HepG2 (cell line): ENCODE results near the gene NAA16. TPM values are rescaled to one million over a fixed set of nuclear protein-coding genes. Genes with fewer than 3 reads are reported as not detected.

ENCODE experiments used
- BCL6 ChIP-seq: IDR thresholded peaks from 2 replicates; pipeline ENCODE4 v1.6.1; 2016; ENCODE audit warnings: missing genetic modification reagents, missing compliant biosample characterization
- ETV5 ChIP-seq: IDR thresholded peaks from 2 replicates; pipeline ENCODE4 v1.6.1; 2018; ENCODE audit warnings: missing biosample characterization, missing genetic modification reagents, inconsistent platforms, borderline replicate concordance
- GTF2F1 ChIP-seq: fragments of 150-350 bp; IDR thresholded peaks from 2 replicates; pipeline ENCODE4 v1.6.1; 2014; ENCODE audit warnings: low read length
- MTF1 ChIP-seq: sonication (generic); formaldehyde crosslinking; IDR thresholded peaks from 2 replicates; pipeline ENCODE4 v1.5.0; 2020; ENCODE audit warnings: missing genetic modification reagents
- PHB2 ChIP-seq: fragments of 450-650 bp; IDR thresholded peaks from 2 replicates; pipeline ENCODE4 v1.6.1; 2018; ENCODE audit not compliant: partially characterized antibody
- REL ChIP-seq: sonication (generic); formaldehyde crosslinking; conservative IDR thresholded peaks from 2 replicates; pipeline ENCODE4 v1.8.0; 2022; ENCODE audit warnings: mild to moderate bottlenecking, missing genetic modification reagents, moderate library complexity
- ZFP36L2 ChIP-seq: sonication (generic); formaldehyde crosslinking; IDR thresholded peaks from 2 replicates; pipeline ENCODE4 v1.4.0; 2020; ENCODE audit warnings: missing genetic modification reagents
- ZNF138 ChIP-seq: sonication (generic); formaldehyde crosslinking; IDR thresholded peaks from 2 replicates; pipeline ENCODE4 v1.5.0; 2020; ENCODE audit warnings: mild to moderate bottlenecking, low read depth, missing genetic modification reagents
- ZNF282 ChIP-seq: fragments of 450-650 bp; IDR thresholded peaks from 2 replicates; pipeline ENCODE4 v1.6.1; 2018; ENCODE audit not compliant: partially characterized antibody
- ZNF446 ChIP-seq: sonication (generic); formaldehyde crosslinking; IDR thresholded peaks from 2 replicates; pipeline ENCODE4 v1.5.0; 2020; ENCODE audit warnings: mild to moderate bottlenecking, missing genetic modification reagents
- ZNF546 ChIP-seq: sonication (generic); formaldehyde crosslinking; conservative IDR thresholded peaks from 2 replicates; pipeline ENCODE4 v1.8.1; 2023; ENCODE audit warnings: mild to moderate bottlenecking, missing genetic modification reagents
- polyA plus RNA-seq, 8 experiments: library from polyadenylated mRNA; depleted of rRNA in 3 of 8; stranded (reverse) in 7 of 8; unstranded in 1 of 8; fragments of >200 nt; fragmentation: Illumina TruSeq in 4 of 8; extraction: Trizol in 4 of 8; gene quantifications; 2 replicates each; pipeline versions ENCODE4 v1.2.1 to v1.2.3, GENCODE V29; 2011 to 2016; ENCODE audit warnings: low read depth in 4 of 8, missing spikeins in 1 of 8, mixed read lengths in 1 of 8; ENCODE audit not compliant: insufficient read depth in 1 of 8
- total RNA-seq, 5 experiments: library from RNA; depleted of rRNA; stranded (reverse); fragments of >200 nt; fragmentation: Illumina TruSeq; extraction: Trizol; gene quantifications; 2 replicates each; pipeline ENCODE4 v1.2.3, GENCODE V29; 2016; ENCODE audit warnings: low read depth in 1 of 5
- TF ChIP-seq, protein P1 (sequence below): sonication (generic); formaldehyde crosslinking; IDR thresholded peaks from 2 replicates; pipeline ENCODE4 v1.4.0; 2020; ENCODE audit warnings: missing genetic modification reagents, borderline replicate concordance
- TF ChIP-seq, protein P2 (sequence below): sonication (generic); formaldehyde crosslinking; IDR thresholded peaks from 2 replicates; pipeline ENCODE4 v1.5.0; 2020; ENCODE audit warnings: mild to moderate bottlenecking, missing genetic modification reagents
- TF ChIP-seq, protein P3 (sequence below): sonication (generic); formaldehyde crosslinking; IDR thresholded peaks from 2 replicates; pipeline ENCODE4; 2020; ENCODE audit warnings: missing genetic modification reagents, mild to moderate bottlenecking, borderline replicate concordance
- TF ChIP-seq, protein P4 (sequence below): sonication (generic); formaldehyde crosslinking; conservative IDR thresholded peaks from 2 replicates; pipeline ENCODE4 v1.8.0; 2022; ENCODE audit warnings: missing genetic modification reagents
- TF ChIP-seq, protein P5 (sequence below): sonication (generic); formaldehyde crosslinking; IDR thresholded peaks from 2 replicates; pipeline ENCODE4 v1.4.0; 2020; ENCODE audit warnings: missing genetic modification reagents

The NAA16 gene
- total and polyA plus RNA-seq, 2 of the 13 experiments (the other 11 are each of a cell fraction or from before 2014, with no cell fraction given): 9.2 to 15.1 TPM

DNA sequence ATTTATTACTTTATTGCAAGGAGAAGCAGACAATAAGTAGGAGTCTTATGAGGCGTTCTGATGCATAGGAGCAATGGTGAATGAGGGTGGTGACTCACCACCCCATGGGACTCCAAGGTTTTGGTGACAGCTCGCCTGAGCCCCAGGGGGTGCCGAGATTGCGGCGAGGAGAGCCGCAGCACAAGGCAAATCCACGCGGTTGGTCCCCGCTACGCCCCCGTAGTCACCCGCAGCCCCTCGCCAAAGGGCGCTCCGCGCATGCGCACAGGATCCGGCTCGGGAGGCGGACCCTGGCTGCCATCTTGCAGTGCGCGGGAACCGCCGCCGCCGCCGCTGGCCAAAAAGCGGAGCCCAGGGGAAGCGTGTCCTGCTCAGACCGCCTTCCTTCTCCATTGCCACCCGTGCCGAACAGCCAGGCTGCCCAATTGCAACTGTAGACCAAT lies at the start of gene NAA16 (continued):
- TF ChIP-seq, protein P1, sequence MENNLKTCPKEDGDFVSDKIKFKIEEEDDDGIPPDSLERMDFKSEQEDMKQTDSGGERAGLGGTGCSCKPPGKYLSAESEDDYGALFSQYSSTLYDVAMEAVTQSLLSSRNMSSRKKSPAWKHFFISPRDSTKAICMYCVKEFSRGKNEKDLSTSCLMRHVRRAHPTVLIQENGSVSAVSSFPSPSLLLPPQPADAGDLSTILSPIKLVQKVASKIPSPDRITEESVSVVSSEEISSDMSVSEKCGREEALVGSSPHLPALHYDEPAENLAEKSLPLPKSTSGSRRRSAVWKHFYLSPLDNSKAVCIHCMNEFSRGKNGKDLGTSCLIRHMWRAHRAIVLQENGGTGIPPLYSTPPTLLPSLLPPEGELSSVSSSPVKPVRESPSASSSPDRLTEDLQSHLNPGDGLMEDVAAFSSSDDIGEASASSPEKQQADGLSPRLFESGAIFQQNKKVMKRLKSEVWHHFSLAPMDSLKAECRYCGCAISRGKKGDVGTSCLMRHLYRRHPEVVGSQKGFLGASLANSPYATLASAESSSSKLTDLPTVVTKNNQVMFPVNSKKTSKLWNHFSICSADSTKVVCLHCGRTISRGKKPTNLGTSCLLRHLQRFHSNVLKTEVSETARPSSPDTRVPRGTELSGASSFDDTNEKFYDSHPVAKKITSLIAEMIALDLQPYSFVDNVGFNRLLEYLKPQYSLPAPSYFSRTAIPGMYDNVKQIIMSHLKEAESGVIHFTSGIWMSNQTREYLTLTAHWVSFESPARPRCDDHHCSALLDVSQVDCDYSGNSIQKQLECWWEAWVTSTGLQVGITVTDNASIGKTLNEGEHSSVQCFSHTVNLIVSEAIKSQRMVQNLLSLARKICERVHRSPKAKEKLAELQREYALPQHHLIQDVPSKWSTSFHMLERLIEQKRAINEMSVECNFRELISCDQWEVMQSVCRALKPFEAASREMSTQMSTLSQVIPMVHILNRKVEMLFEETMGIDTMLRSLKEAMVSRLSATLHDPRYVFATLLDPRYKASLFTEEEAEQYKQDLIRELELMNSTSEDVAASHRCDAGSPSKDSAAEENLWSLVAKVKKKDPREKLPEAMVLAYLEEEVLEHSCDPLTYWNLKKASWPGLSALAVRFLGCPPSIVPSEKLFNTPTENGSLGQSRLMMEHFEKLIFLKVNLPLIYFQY: no peak
- TF ChIP-seq ZNF138 (peak; percentile 56; the same call in 1 of the 2 replicates), ZFP36L2 (CRISPR knock-in tag) (no peak), REL (CRISPR knock-in tag) (no peak), ZNF546 (CRISPR knock-in tag) (no peak), BCL6 (CRISPR knock-in tag) (no peak; the same call in 1 of the 2 replicates), PHB2 (no peak), ZNF282 (no peak), ETV5 (CRISPR knock-in tag) (no peak; the same call in 1 of the 2 replicates), MTF1 (CRISPR knock-in tag) (no peak), ZNF446 (CRISPR knock-in tag) (no peak), GTF2F1 (no peak)
- TF ChIP-seq, protein P2, sequence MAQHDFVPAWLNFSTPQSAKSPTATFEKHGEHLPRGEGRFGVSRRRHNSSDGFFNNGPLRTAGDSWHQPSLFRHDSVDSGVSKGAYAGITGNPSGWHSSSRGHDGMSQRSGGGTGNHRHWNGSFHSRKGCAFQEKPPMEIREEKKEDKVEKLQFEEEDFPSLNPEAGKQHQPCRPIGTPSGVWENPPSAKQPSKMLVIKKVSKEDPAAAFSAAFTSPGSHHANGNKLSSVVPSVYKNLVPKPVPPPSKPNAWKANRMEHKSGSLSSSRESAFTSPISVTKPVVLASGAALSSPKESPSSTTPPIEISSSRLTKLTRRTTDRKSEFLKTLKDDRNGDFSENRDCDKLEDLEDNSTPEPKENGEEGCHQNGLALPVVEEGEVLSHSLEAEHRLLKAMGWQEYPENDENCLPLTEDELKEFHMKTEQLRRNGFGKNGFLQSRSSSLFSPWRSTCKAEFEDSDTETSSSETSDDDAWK (CRISPR knock-in tag): no peak
- TF ChIP-seq, protein P3, sequence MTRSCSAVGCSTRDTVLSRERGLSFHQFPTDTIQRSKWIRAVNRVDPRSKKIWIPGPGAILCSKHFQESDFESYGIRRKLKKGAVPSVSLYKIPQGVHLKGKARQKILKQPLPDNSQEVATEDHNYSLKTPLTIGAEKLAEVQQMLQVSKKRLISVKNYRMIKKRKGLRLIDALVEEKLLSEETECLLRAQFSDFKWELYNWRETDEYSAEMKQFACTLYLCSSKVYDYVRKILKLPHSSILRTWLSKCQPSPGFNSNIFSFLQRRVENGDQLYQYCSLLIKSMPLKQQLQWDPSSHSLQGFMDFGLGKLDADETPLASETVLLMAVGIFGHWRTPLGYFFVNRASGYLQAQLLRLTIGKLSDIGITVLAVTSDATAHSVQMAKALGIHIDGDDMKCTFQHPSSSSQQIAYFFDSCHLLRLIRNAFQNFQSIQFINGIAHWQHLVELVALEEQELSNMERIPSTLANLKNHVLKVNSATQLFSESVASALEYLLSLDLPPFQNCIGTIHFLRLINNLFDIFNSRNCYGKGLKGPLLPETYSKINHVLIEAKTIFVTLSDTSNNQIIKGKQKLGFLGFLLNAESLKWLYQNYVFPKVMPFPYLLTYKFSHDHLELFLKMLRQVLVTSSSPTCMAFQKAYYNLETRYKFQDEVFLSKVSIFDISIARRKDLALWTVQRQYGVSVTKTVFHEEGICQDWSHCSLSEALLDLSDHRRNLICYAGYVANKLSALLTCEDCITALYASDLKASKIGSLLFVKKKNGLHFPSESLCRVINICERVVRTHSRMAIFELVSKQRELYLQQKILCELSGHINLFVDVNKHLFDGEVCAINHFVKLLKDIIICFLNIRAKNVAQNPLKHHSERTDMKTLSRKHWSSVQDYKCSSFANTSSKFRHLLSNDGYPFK (CRISPR knock-in tag): peak; percentile 17; the same call in 1 of the 2 replicates
- TF ChIP-seq, protein P4, sequence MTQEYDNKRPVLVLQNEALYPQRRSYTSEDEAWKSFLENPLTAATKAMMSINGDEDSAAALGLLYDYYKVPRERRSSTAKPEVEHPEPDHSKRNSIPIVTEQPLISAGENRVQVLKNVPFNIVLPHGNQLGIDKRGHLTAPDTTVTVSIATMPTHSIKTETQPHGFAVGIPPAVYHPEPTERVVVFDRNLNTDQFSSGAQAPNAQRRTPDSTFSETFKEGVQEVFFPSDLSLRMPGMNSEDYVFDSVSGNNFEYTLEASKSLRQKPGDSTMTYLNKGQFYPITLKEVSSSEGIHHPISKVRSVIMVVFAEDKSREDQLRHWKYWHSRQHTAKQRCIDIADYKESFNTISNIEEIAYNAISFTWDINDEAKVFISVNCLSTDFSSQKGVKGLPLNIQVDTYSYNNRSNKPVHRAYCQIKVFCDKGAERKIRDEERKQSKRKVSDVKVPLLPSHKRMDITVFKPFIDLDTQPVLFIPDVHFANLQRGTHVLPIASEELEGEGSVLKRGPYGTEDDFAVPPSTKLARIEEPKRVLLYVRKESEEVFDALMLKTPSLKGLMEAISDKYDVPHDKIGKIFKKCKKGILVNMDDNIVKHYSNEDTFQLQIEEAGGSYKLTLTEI (CRISPR knock-in tag): no peak
- TF ChIP-seq, protein P5, sequence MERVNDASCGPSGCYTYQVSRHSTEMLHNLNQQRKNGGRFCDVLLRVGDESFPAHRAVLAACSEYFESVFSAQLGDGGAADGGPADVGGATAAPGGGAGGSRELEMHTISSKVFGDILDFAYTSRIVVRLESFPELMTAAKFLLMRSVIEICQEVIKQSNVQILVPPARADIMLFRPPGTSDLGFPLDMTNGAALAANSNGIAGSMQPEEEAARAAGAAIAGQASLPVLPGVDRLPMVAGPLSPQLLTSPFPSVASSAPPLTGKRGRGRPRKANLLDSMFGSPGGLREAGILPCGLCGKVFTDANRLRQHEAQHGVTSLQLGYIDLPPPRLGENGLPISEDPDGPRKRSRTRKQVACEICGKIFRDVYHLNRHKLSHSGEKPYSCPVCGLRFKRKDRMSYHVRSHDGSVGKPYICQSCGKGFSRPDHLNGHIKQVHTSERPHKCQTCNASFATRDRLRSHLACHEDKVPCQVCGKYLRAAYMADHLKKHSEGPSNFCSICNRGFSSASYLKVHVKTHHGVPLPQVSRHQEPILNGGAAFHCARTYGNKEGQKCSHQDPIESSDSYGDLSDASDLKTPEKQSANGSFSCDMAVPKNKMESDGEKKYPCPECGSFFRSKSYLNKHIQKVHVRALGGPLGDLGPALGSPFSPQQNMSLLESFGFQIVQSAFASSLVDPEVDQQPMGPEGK (CRISPR knock-in tag): peak; percentile 68; the same call in 1 of the 2 replicates
